WTC11 (cell line): Measurements from ENCODE around the gene ANO7. TPM values are rescaled to one million over a fixed set of nuclear protein-coding genes. Genes with fewer than 3 reads are reported as not detected.
A peak's percentile ranks its signal among the peaks of the same experiment; 100 is the strongest.

Experiments used
- ATAC-seq: fragments of 200-7000 bp; cut with Tn5 transposase; 2 replicates; pipeline ENCODE4 v1.10.0; 2021; ENCODE audit warnings: mild to moderate bottlenecking, moderate library complexity
- Bru-seq: library from RNA; stranded (reverse); fragments of 400-500 nt; gene quantifications from one replicate; lab custom pipeline; 2021; lab: Mats Ljungman, UMichigan
- CTCF ChIA-PET: fragments of 300-600 bp; sonication (Branson Sonifier 250); formaldehyde crosslinking; loops from one replicate; lab custom pipeline; 2021; ENCODE audit warnings: antibody characterized with exemption; lab: Charles Lee
- POLR2A ChIA-PET: fragments of 350-600 bp; sonication (Branson Sonifier 250); formaldehyde crosslinking; loops from one replicate; lab custom pipeline; 2021; ENCODE audit warnings: antibody characterized with exemption; lab: Charles Lee
- DNase-seq: peaks from one replicate; pipeline ENCODE4 v3.0.0; 2021; ENCODE audit warnings: low spot score
- H3K27ac Mint-ChIP-seq: 2 replicates; pipeline ENCODE4 v1.8.0; 2021; ENCODE audit warnings: mixed read lengths
- H3K27me3 Mint-ChIP-seq: 2 replicates; pipeline ENCODE4 v1.8.0; 2021; ENCODE audit warnings: low read depth, mild to moderate bottlenecking, moderate library complexity, mixed read lengths
- H3K36me3 Mint-ChIP-seq: 2 replicates; pipeline ENCODE4 v1.8.0; 2021; ENCODE audit warnings: mixed read lengths
- H3K4me1 Mint-ChIP-seq: 2 replicates; pipeline ENCODE4 v1.8.0; 2022; ENCODE audit warnings: mixed read lengths
- H3K4me3 Mint-ChIP-seq: 2 replicates; pipeline ENCODE4 v1.8.0; 2021; ENCODE audit warnings: mild to moderate bottlenecking, moderate library complexity, mixed read lengths
- H3K9me3 Mint-ChIP-seq: 2 replicates; pipeline ENCODE4 v1.8.0; 2021; ENCODE audit warnings: mixed read lengths
- JAZF1 ChIP-seq: fragments of 250-450 bp; sonication (Bioruptor Pico); IDR thresholded peaks from 2 replicates; pipeline ENCODE4 v1.9.0; 2021; ENCODE audit warnings: moderate library complexity, mild to moderate bottlenecking, inconsistent platforms
- SP1 ChIP-seq: sonication (generic); formaldehyde crosslinking; conservative IDR thresholded peaks from 2 replicates; pipeline ENCODE4 v1.8.1; 2022; ENCODE audit warnings: missing genetic modification reagents
- TEAD4 ChIP-seq: sonication (generic); formaldehyde crosslinking; IDR thresholded peaks from 2 replicates; pipeline ENCODE4 v1.8.0; 2022; ENCODE audit warnings: mild to moderate bottlenecking, missing genetic modification reagents
- USF1 ChIP-seq: sonication (generic); formaldehyde crosslinking; IDR thresholded peaks from 2 replicates; pipeline ENCODE4 v1.8.0; 2022; ENCODE audit warnings: mild to moderate bottlenecking, missing genetic modification reagents
- ZNF121 ChIP-seq: sonication (generic); formaldehyde crosslinking; IDR thresholded peaks from 2 replicates; pipeline ENCODE4 v1.8.0; 2023; ENCODE audit warnings: missing genetic modification reagents
- ZNF317 ChIP-seq: sonication (generic); formaldehyde crosslinking; IDR thresholded peaks from 2 replicates; pipeline ENCODE4 v1.8.1; 2023; ENCODE audit warnings: low read depth, mild to moderate bottlenecking, moderate library complexity, missing genetic modification reagents, borderline replicate concordance
- ZNF423 ChIP-seq: fragments of 250-450 bp; sonication (Bioruptor Pico); IDR thresholded peaks from 2 replicates; pipeline ENCODE4 v2.1.2; 2022; ENCODE audit warnings: mild to moderate bottlenecking, moderate library complexity
- long read RNA-seq, 3 experiments: library from RNA in 1 of 3; library from capped mRNA in 1 of 3; library from polyadenylated mRNA in 1 of 3; unstranded in 2 of 3; stranded (forward) in 1 of 3; transcript quantifications; one replicate each; pipeline ENCODE4 v2.0.0, GENCODE V29; 2021
- total RNA-seq: library from RNA; stranded (reverse); gene quantifications from 3 replicates; pipeline ENCODE4 v1.2.3, GENCODE V29; 2021
- TF ChIP-seq, protein P1 (sequence below): sonication (generic); formaldehyde crosslinking; IDR thresholded peaks from 2 replicates; pipeline ENCODE4 v1.8.1; 2023; ENCODE audit warnings: mild to moderate bottlenecking, moderate library complexity, missing genetic modification reagents
- TF ChIP-seq, protein P2 (sequence below): fragments of 200-600 bp; IDR thresholded peaks from 2 replicates; pipeline ENCODE4 v1.8.0; 2022; ENCODE audit warnings: antibody characterized with exemption
- TF ChIP-seq, protein P3 (sequence below): sonication (generic); formaldehyde crosslinking; conservative IDR thresholded peaks from 2 replicates; pipeline ENCODE4 v1.8.1; 2023; ENCODE audit warnings: mild to moderate bottlenecking, low read depth, missing genetic modification reagents, moderate library complexity

Gene ANO7
- 8.0 to 8.8 TPM (median 8.6 TPM) in 3 replicates for total RNA-seq
- Bru-seq, nascent RNA: percentile 39 among the genes with signal in this experiment
- long read RNA-seq, experiment 1, transcript ANO7-209 (2 exons, 2,196 nt): major isoform, 11 of 53 reads
- long read RNA-seq, experiment 1, partial matches to known transcripts: 10 of 53 reads
- long read RNA-seq, experiment 1, other reads (novel, unspliced or antisense): 29 of 53 reads
- long read RNA-seq, experiment 2, partial matches to known transcripts: 0 of 11 reads
- long read RNA-seq, experiment 2, other reads (novel, unspliced or antisense): 9 of 11 reads
- long read RNA-seq, experiment 3, partial matches to known transcripts: 0 of 7 reads
- long read RNA-seq, experiment 3, other reads (novel, unspliced or antisense): 3 of 7 reads

- no peak within 1 kb of the TSS for H3K4me3 Mint-ChIP-seq
- peaks cover 10% of the 10 kb centered on the region for H3K4me1 Mint-ChIP-seq
- peak; percentile 38 for ATAC-seq
- H3K36me3 Mint-ChIP-seq: no peaks in the 10 kb centered on the region
- TF ChIP-seq, protein P1, sequence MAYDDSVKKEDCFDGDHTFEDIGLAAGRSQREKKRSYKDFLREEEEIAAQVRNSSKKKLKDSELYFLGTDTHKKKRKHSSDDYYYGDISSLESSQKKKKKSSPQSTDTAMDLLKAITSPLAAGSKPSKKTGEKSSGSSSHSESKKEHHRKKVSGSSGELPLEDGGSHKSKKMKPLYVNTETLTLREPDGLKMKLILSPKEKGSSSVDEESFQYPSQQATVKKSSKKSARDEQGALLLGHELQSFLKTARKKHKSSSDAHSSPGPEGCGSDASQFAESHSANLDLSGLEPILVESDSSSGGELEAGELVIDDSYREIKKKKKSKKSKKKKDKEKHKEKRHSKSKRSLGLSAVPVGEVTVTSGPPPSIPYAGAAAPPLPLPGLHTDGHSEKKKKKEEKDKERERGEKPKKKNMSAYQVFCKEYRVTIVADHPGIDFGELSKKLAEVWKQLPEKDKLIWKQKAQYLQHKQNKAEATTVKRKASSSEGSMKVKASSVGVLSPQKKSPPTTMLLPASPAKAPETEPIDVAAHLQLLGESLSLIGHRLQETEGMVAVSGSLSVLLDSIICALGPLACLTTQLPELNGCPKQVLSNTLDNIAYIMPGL (CRISPR knock-in tag): no peak
- 0 out of 2 replicates have a peak, but pooled peaks have one; percentile 43 for TF ChIP-seq ZNF121 (CRISPR knock-in tag)
- TF ChIP-seq, all 79 proteins: peak for 1
- Mint-ChIP-seq H3K27ac (no peak within 1 kb of the TSS), H3K9me3 (no peaks in the 10 kb centered on the region), H3K27me3 (no peaks in the 10 kb centered on the region)
- POLR2A ChIA-PET: interaction anchor here (1.0 kb wide), 1 partner anchor 30 kb away, joined by 3 read pairs; no protein-coding TSS in a partner anchor
- no peak for DNase-seq
- CTCF ChIA-PET: interaction anchor here (1.3 to 1.4 kb wide), 2 partner anchors 14 to 205 kb away, joined by 3 read pairs; no protein-coding TSS in a partner anchor
Measured at GRCh38 chr2:241188361-241189092, at the start of gene ANO7. TSS of gene ANO7 (plus strand) at chr2:241188677. CDS start at chr2:241190064, 1,387 bp downstream.

DNA sequence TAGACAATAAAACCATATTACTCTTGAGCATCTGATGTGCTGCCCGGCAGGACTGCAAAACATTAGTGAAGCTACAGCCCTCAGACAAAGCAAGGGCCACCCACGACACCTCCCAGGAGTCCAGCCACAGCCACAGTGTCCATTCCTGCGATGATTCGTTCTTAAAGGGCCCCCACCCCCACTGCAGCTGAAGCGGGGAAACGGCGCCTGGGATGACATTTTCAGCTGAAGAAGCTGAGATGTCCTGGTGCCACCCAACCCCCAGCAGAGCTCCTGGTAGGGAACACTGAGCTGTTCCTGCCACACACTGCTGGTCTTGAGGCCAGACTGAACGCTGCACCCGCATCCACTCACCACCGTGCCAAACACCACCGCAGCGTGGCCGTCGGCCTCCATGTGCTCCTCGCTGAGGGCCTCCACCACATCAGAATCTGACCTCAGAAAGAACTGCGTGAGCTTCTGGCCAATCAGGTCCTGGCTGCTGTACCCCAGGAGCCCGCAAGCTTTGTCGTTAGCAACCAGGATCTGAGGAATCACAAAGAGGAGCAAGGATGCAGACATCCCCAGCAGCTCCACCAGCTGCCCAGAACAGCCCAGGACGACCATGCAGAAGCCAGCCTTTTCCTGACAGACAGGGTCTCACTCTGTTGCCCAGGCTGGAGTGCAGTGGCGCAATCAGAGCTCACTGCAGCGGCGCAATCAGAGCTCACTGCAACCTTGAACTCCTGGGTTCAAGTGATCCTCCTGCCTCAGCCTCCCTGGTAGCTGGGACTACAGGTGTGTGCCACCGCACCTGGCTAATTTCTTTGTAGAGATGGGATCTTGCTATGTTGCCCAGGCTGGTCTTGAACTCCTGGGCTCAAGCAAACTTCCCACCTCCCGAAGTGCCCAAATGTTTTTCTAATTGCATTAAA lies 48.7 kb upstream of the ANO7 start:
- H3K9me3 Mint-ChIP-seq: no peaks in the 10 kb centered on the region
- H3K27ac Mint-ChIP-seq: no peak overlapping the region
- H3K4me3 Mint-ChIP-seq: no peak overlapping the region
- CTCF ChIA-PET: no interaction called here
- POLR2A ChIA-PET: interaction anchor here (0.5 kb wide), 1 partner anchor 176 kb away, joined by 3 read pairs; the partner anchor contains the start of gene SEPTIN2
- H3K4me1 Mint-ChIP-seq: no peaks in the 10 kb centered on the region
- H3K27me3 Mint-ChIP-seq: no peaks in the 10 kb centered on the region
- no peak for ATAC-seq
- TF ChIP-seq ZNF121 (CRISPR knock-in tag) (peak; percentile 55; the same call in 1 of the 2 replicates), SP1 (CRISPR knock-in tag) (no peak)
- DNase-seq: no peak
- H3K36me3 Mint-ChIP-seq: peaks cover 25% of the 10 kb centered on the region

GRCh38 chr2:241140445-241140840 lies 48.0 kb upstream of the ANO7 start:
- CTCF ChIA-PET: interaction anchor here (1.3 kb wide), 1 partner anchor 9 kb away, joined by 3 read pairs; the partner anchor contains the start of genes PASK and PPP1R7
- POLR2A ChIA-PET: no interaction called here
- Mint-ChIP-seq H3K27me3 (no peaks in the 10 kb centered on the region), H3K36me3 (peaks cover 25% of the 10 kb centered on the region), H3K9me3 (no peaks in the 10 kb centered on the region), H3K27ac (peak overlapping the region; percentile 82; the same call in 1 of the 2 replicates), H3K4me1 (no peaks in the 10 kb centered on the region), H3K4me3 (no peak overlapping the region)
- DNase-seq (no peak), ATAC-seq (no peak)
- TF ChIP-seq ZNF423 (CRISPR knock-in tag) (no peak), ZNF317 (CRISPR knock-in tag) (no peak), TEAD4 (no peak), JAZF1 (CRISPR knock-in tag) (no peak), USF1 (CRISPR knock-in tag) (no peak)
- TF ChIP-seq, protein P2, sequence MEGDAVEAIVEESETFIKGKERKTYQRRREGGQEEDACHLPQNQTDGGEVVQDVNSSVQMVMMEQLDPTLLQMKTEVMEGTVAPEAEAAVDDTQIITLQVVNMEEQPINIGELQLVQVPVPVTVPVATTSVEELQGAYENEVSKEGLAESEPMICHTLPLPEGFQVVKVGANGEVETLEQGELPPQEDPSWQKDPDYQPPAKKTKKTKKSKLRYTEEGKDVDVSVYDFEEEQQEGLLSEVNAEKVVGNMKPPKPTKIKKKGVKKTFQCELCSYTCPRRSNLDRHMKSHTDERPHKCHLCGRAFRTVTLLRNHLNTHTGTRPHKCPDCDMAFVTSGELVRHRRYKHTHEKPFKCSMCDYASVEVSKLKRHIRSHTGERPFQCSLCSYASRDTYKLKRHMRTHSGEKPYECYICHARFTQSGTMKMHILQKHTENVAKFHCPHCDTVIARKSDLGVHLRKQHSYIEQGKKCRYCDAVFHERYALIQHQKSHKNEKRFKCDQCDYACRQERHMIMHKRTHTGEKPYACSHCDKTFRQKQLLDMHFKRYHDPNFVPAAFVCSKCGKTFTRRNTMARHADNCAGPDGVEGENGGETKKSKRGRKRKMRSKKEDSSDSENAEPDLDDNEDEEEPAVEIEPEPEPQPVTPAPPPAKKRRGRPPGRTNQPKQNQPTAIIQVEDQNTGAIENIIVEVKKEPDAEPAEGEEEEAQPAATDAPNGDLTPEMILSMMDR: no peak
- TF ChIP-seq, protein P3, sequence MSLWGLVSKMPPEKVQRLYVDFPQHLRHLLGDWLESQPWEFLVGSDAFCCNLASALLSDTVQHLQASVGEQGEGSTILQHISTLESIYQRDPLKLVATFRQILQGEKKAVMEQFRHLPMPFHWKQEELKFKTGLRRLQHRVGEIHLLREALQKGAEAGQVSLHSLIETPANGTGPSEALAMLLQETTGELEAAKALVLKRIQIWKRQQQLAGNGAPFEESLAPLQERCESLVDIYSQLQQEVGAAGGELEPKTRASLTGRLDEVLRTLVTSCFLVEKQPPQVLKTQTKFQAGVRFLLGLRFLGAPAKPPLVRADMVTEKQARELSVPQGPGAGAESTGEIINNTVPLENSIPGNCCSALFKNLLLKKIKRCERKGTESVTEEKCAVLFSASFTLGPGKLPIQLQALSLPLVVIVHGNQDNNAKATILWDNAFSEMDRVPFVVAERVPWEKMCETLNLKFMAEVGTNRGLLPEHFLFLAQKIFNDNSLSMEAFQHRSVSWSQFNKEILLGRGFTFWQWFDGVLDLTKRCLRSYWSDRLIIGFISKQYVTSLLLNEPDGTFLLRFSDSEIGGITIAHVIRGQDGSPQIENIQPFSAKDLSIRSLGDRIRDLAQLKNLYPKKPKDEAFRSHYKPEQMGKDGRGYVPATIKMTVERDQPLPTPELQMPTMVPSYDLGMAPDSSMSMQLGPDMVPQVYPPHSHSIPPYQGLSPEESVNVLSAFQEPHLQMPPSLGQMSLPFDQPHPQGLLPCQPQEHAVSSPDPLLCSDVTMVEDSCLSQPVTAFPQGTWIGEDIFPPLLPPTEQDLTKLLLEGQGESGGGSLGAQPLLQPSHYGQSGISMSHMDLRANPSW (CRISPR knock-in tag): no peak
